Spleen (tissue), 7 donors: ENCODE measurements around the gene UTP11.

ENCODE experiments used
- CTCF ChIP-seq, 11 experiments: fragments of 200-600 bp in 7 of 11; fragments of 450-650 bp in 4 of 11; sonication (generic) in 4 of 11; IDR thresholded peaks in 8 of 11; conservative IDR thresholded peaks in 3 of 11; 1 replicate in 7 of 11; 2 replicates in 4 of 11; pipeline versions ENCODE4 v1.4.0 to v1.8.0; 2016 to 2021; ENCODE audit warnings: antibody characterized with exemption in 11 of 11, inconsistent platforms in 4 of 11, mild to moderate bottlenecking in 1 of 11
- POLR2A ChIP-seq, 3 donors: fragments of 450-650 bp; IDR thresholded peaks; one replicate each; pipeline ENCODE4 v1.5.1; 2017; ENCODE audit warnings: antibody characterized with exemption in 3 of 3, mild to moderate bottlenecking in 1 of 3
- POLR2AphosphoS5 ChIP-seq, 3 donors: sonication (generic); formaldehyde crosslinking; IDR thresholded peaks; one replicate each; pipeline ENCODE4 v1.5.1; 2017; ENCODE audit warnings: antibody characterized with exemption in 3 of 3
- donor health status: DM: no; HTN: no; CAD: no; lungs with moderate emphysema.
- donor health status: DM: no; HTN: no; CAD: no.
- donor health status: DM: no; HTN: no; CAD: no.

DNA sequence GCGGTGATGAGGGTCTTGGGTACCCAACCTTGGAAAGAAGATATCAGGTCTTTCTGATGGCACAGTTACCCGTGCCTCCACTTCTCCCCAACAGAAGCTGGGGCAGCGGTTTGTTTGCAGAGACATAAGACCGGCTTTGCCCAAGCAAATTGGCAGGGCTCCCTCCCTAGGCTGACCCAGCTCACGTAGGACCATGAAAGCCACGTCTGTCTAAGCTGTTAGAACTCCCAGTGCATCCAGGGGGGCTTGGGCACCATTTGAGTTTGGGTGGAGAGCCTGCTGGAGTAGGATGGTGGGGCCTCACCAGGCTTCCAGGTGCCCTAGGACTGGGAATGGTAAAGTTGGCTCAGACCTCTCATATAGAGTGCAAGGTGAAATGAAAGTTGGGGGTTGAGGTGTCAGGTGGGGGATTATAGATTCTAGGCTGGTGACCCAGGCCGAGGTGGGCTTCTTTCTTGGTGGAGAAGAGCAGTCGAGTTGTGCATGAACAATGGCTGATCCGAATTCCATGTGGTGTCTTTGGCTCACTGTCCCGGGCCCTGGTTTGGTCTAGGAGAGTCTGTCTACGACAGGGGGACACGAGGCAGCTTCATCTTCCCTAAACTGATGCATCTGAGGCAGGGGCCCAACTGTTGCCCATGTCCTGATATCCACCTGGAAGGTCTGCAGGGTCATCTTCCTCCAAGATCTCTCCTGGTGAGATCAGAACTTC, 30.7 kb downstream of the UTP11 start:
- no peak for TF ChIP-seq POLR2A (IDR thresholded peaks at IDR 0.05)
- no peak for TF ChIP-seq CTCF (IDR thresholded peaks at IDR 0.05 in 8 of 11, conservative IDR thresholded peaks at IDR 0.05 in 3 of 11)
- no peak for TF ChIP-seq POLR2AphosphoS5 (IDR thresholded peaks at IDR 0.05)
